H1 (cell line): ENCODE measurements around the gene SEMA3E. TPM values are rescaled to one million over a fixed set of nuclear protein-coding genes. Genes with fewer than 3 reads are reported as not detected.

Source experiments
- CTCF ChIA-PET: fragments of 300-600 bp; sonication (Branson Sonifier 250); formaldehyde crosslinking; loops from one replicate; lab custom pipeline; 2021; ENCODE audit not compliant: partially characterized antibody; lab: Charles Lee
- POLR2A ChIA-PET: fragments of 300-600 bp; sonication (Branson Sonifier 250); formaldehyde crosslinking; loops from one replicate; lab custom pipeline; 2021; ENCODE audit warnings: inconsistent platforms; ENCODE audit not compliant: partially characterized antibody; lab: Charles Lee
- DNase-seq, 2 experiments: peaks; one replicate each; pipeline versions ENCODE4 v3.0.0 to v3.0.0-alpha.2; 2010 to 2022; ENCODE audit warnings: low spot score in 2 of 2, low read depth in 1 of 2, mixed read lengths in 1 of 2
- FAIRE-seq: peaks from 2 replicates; lab custom pipeline; 2011; peaks lifted over from hg19 to GRCh38; lab: Jason Lieb, UNC
- H2AFZ ChIP-seq: 2 replicates; pipeline ENCODE4 v1.8.1; 2012; ENCODE audit warnings: low read length, inconsistent platforms
- H2AK5ac ChIP-seq: 2 replicates; pipeline ENCODE4 v1.6.1; 2013; ENCODE audit warnings: low read depth, low read length
- H2BK120ac ChIP-seq: replicated peaks from 2 replicates; pipeline ENCODE3; 2013; ENCODE audit warnings: low read depth, low read length, inconsistent platforms
- H2BK12ac ChIP-seq: 2 replicates; pipeline ENCODE4 v1.6.1; 2013; ENCODE audit warnings: low read depth, low read length
- H2BK15ac ChIP-seq: 2 replicates; pipeline ENCODE4 v1.6.1; 2013; ENCODE audit warnings: low read length
- H2BK20ac ChIP-seq: 2 replicates; pipeline ENCODE4 v1.6.1; 2013; ENCODE audit warnings: low read length
- H2BK5ac ChIP-seq: 2 replicates; pipeline ENCODE4 v1.6.1; 2013; ENCODE audit warnings: low read depth, low read length
- H3K14ac ChIP-seq: 2 replicates; pipeline ENCODE4 v1.6.1; 2013; ENCODE audit warnings: inconsistent platforms; ENCODE audit not compliant: insufficient read length
- H3K18ac ChIP-seq: 2 replicates; pipeline ENCODE4 v1.6.1; 2013; ENCODE audit warnings: low read length; ENCODE audit errors: extremely low read depth
- H3K23ac ChIP-seq: 2 replicates; pipeline ENCODE4 v1.6.1; 2013; ENCODE audit warnings: inconsistent platforms; ENCODE audit not compliant: insufficient read length
- H3K23me2 ChIP-seq: 2 replicates; pipeline ENCODE4 v1.6.1; 2013; ENCODE audit warnings: low read depth, low read length
- H3K27ac ChIP-seq: 2 replicates; pipeline ENCODE4 v1.6.1; 2011; ENCODE audit warnings: low read depth, low read length, inconsistent platforms
- H3K27me3 ChIP-seq, 4 experiments: replicated peaks in 1 of 4; 1 replicate in 1 of 4; 2 replicates in 3 of 4; pipeline versions ENCODE4 v1.6.1 to v1.8.1; 2011 to 2013; ENCODE audit warnings: low read length in 3 of 4, mild to moderate bottlenecking in 3 of 4, inconsistent platforms in 2 of 4, mixed read lengths in 2 of 4, moderate library complexity in 1 of 4; ENCODE audit not compliant: control insufficient read depth in 3 of 4, insufficient read depth in 3 of 4; ENCODE audit errors: extremely low read depth in 1 of 4
- H3K36me3 ChIP-seq, 4 experiments: 2 replicates each; pipeline versions ENCODE4 v1.6.1 to v1.8.1; 2011 to 2013; ENCODE audit warnings: mild to moderate bottlenecking in 4 of 4, low read length in 3 of 4, moderate library complexity in 2 of 4, control low read depth in 1 of 4, inconsistent platforms in 1 of 4; ENCODE audit not compliant: insufficient read depth in 4 of 4, control insufficient read depth in 2 of 4
- H3K4ac ChIP-seq: replicated peaks from 2 replicates; pipeline ENCODE3; 2013; ENCODE audit warnings: low read length, low read depth, mixed read lengths, inconsistent platforms; ENCODE audit not compliant: insufficient read length
- H3K4me1 ChIP-seq, 4 experiments: replicated peaks in 1 of 4; 1 replicate in 1 of 4; 2 replicates in 3 of 4; pipeline versions ENCODE4 v1.6.1 to v1.8.1; 2011 to 2013; ENCODE audit warnings: low read length in 3 of 4, inconsistent platforms in 2 of 4, mixed read lengths in 1 of 4; ENCODE audit not compliant: insufficient read depth in 4 of 4, control insufficient read depth in 3 of 4
- H3K4me2 ChIP-seq, 2 experiments: 2 replicates each; pipeline versions ENCODE4 v1.6.1 to v1.8.1; 2011 to 2013; ENCODE audit warnings: low read depth in 2 of 2, low read length in 2 of 2, control low read depth in 1 of 2, inconsistent platforms in 1 of 2, mild to moderate bottlenecking in 1 of 2; ENCODE audit not compliant: insufficient read depth in 1 of 2
- H3K4me3 ChIP-seq, 4 experiments: fragments of 200-600, 300-600 bp in 1 of 4; sonication (generic), shearing (Covaris generic), sonication (Bioruptor Twin) in 1 of 4; 2 replicates each; pipeline versions ENCODE4 v1.5.1 to v1.8.1; 2011 to 2016; ENCODE audit warnings: low read length in 4 of 4, low read depth in 3 of 4, control low read depth in 2 of 4, inconsistent platforms in 2 of 4, mild to moderate bottlenecking in 2 of 4, mixed read lengths in 1 of 4, moderate library complexity in 1 of 4; ENCODE audit not compliant: insufficient read depth in 2 of 4; ENCODE audit errors: extremely low read depth in 1 of 4
- H3K56ac ChIP-seq: replicated peaks from 2 replicates; pipeline ENCODE3; 2013; ENCODE audit warnings: low read depth, mild to moderate bottlenecking, mixed read lengths, low read length, inconsistent platforms; ENCODE audit not compliant: insufficient read length
- H3K79me1 ChIP-seq: 2 replicates; pipeline ENCODE4 v1.6.1; 2013; ENCODE audit warnings: low read depth, low read length, control low read depth
- H3K79me2 ChIP-seq, 2 experiments: 2 replicates each; pipeline versions ENCODE4 v1.6.1 to v1.8.1; 2012 to 2013; ENCODE audit warnings: low read length in 2 of 2, mild to moderate bottlenecking in 2 of 2, inconsistent platforms in 1 of 2; ENCODE audit not compliant: insufficient read depth in 2 of 2, control insufficient read depth in 1 of 2
- H3K9ac ChIP-seq, 4 experiments: replicated peaks in 1 of 4; 1 replicate in 1 of 4; 2 replicates in 3 of 4; pipeline versions ENCODE4 v1.6.1 to v1.8.1; 2011 to 2013; ENCODE audit warnings: low read depth in 3 of 4, low read length in 3 of 4, control low read depth in 2 of 4, mild to moderate bottlenecking in 2 of 4, moderate library complexity in 2 of 4, inconsistent platforms in 1 of 4; ENCODE audit errors: extremely low read depth in 1 of 4
- H3K9me3 ChIP-seq, 2 experiments: 2 replicates each; pipeline versions ENCODE4 v1.6.1 to v1.8.1; 2012 to 2013; ENCODE audit warnings: mild to moderate bottlenecking in 2 of 2, moderate library complexity in 2 of 2, control low read depth in 1 of 2, inconsistent platforms in 1 of 2, low read depth in 1 of 2, low read length in 1 of 2, mixed read lengths in 1 of 2; ENCODE audit not compliant: insufficient read depth in 2 of 2
- H4K20me1 ChIP-seq, 2 experiments: replicated peaks in 1 of 2; 2 replicates each; pipeline versions ENCODE3 to v1.8.1; 2011 to 2013; ENCODE audit warnings: inconsistent platforms in 2 of 2, low read length in 2 of 2, mild to moderate bottlenecking in 1 of 2; ENCODE audit not compliant: insufficient read depth in 2 of 2, control insufficient read depth in 1 of 2
- H4K5ac ChIP-seq: 2 replicates; pipeline ENCODE4 v1.6.1; 2013; ENCODE audit warnings: low read length, low read depth, mixed read lengths, inconsistent platforms; ENCODE audit not compliant: insufficient read length
- H4K8ac ChIP-seq: 2 replicates; pipeline ENCODE4 v1.8.0; 2013; ENCODE audit warnings: mild to moderate bottlenecking, moderate library complexity, low read length, inconsistent platforms; ENCODE audit not compliant: insufficient read depth; ENCODE audit errors: extremely low read depth
- H4K91ac ChIP-seq: replicated peaks from 2 replicates; pipeline ENCODE3; 2013; ENCODE audit warnings: low read length, mixed read lengths, inconsistent platforms; ENCODE audit not compliant: insufficient read length
- KDM1A ChIP-seq: fragments of 200-600, 300-600 bp; sonication (generic); IDR thresholded peaks from 2 replicates; pipeline ENCODE4 v1.7.1; 2016; ENCODE audit warnings: mild to moderate bottlenecking, low read length, borderline replicate concordance
- RXRA ChIP-seq: IDR thresholded peaks from 2 replicates; pipeline ENCODE4 v1.6.1; 2011; ENCODE audit warnings: low read depth, mild to moderate bottlenecking, low read length, moderate library complexity; ENCODE audit not compliant: insufficient read depth
- WGBS, 2 experiments: shearing (Covaris generic) in 1 of 2; methylation state at CpG; one replicate each; pipeline versions ENCODE4 v1.1.6 to v1.1.7; 2013 to 2015; ENCODE audit warnings: low lambda C conversion rate in 2 of 2, mixed read lengths in 2 of 2, inconsistent platforms in 1 of 2, low coverage in 1 of 2, missing lambda C conversion rate in 1 of 2; ENCODE audit not compliant: insufficient replicate concordance in 2 of 2, insufficient coverage in 1 of 2, insufficient read length in 1 of 2; ENCODE audit errors: extremely low coverage in 1 of 2, missing lambda C conversion rate in 1 of 2; 5-methylcytosine and 5-hydroxymethylcytosine counted together
- polyA plus RNA-seq, 7 experiments: library from polyadenylated mRNA; depleted of rRNA in 3 of 7; stranded (reverse) in 5 of 7; unstranded in 2 of 7; fragments of >200 nt in 5 of 7; fragments of 200-250 nt in 2 of 7; gene quantifications; 1 replicate in 5 of 7; 2 replicates in 1 of 7; 4 replicates in 1 of 7; pipeline versions ENCODE4 v1.2.1 to v1.2.3, GENCODE V29; 2011 to 2013; ENCODE audit warnings: missing spikeins in 2 of 7, mixed read lengths in 2 of 7
- total RNA-seq: library from RNA; stranded (reverse); fragmentation: NEBNext Ultra II Directional; extraction: Animal tissue kit (Norgen Biotek cat#: 25700); gene quantifications from 2 replicates; pipeline ENCODE4 v1.2.1, GENCODE V29; 2021

The SEMA3E gene
- total and polyA plus RNA-seq, 2 of the 8 experiments (the other 6 are each of a cell fraction or from before 2014, with no cell fraction given) = 0.93 to 0.94 TPM

- no peak for TF ChIP-seq RXRA
- TF ChIP-seq KDM1A = no peak
- TF ChIP-seq, all 59 proteins: peak for 0
- Histone ChIP-seq H3K27ac (no peak overlapping the region), H3K4ac (no peak overlapping the region), H3K23me2 (no peaks in the 10 kb centered on the region), H4K20me1 (no peaks in the 10 kb centered on the region), H3K9me3 (no peaks in the 10 kb centered on the region; a peak in 1 of 4 replicates), H3K9ac (no peak overlapping the region), H2AFZ (no peak overlapping the region), H4K8ac (no peak overlapping the region), H2BK12ac (no peak overlapping the region), H2BK15ac (no peak overlapping the region), H3K79me2 (no peaks in the 10 kb centered on the region), H3K79me1 (no peaks in the 10 kb centered on the region), H3K4me3 (no peak overlapping the region), H2BK120ac (no peak overlapping the region), H2BK5ac (no peak overlapping the region), H3K4me1 (no peaks in the 10 kb centered on the region), H3K18ac (no peak overlapping the region), H4K5ac (no peak overlapping the region), H3K27me3 (no peaks in the 10 kb centered on the region), H3K56ac (no peak overlapping the region), H3K36me3 (no peaks in the 10 kb centered on the region), H3K4me2 (no peak overlapping the region), H2BK20ac (no peak overlapping the region), H2AK5ac (no peak overlapping the region), H4K91ac (no peak overlapping the region), H3K23ac (no peak overlapping the region), H3K14ac (no peak overlapping the region)
- WGBS, 2 experiments = 79% methylated on average over 1 of the region's 1 CpG; no CpG with 5 or more reads in 1 of the 2 experiments
- POLR2A ChIA-PET = interaction anchor here (1.5 kb wide), 1 partner anchor 29 kb away, joined by 3 read pairs; no protein-coding TSS in a partner anchor
- CTCF ChIA-PET = interaction anchor here (0.7 to 1.5 kb wide), 2 partner anchors 14 to 317 kb away, joined by 3 read pairs; no protein-coding TSS in a partner anchor
- FAIRE-seq = no peak
- DNase-seq = no peak
Observed at GRCh38 chr7:83359108-83359507, 289.8 kb downstream of the SEMA3E start.
